ENCODE results near the gene SPDYE5. TPM values are rescaled to one million over a fixed set of nuclear protein-coding genes. Genes with fewer than 3 reads are reported as not detected.
A peak's percentile ranks its signal among the peaks of the same experiment; 100 is the strongest.
"Not testable (repeated sequence)": the region's sequence is repeated elsewhere in the genome, so short reads cannot be mapped to it uniquely, and the experiment has no call there.

Gene SPDYE5
- total and polyA plus RNA-seq, 2 donors (not counting 1 experiment from before 2014, with no cell fraction given): 0.27 TPM; not detected in 1

- ATAC-seq (ENCODE audit: low read depth): not testable (repeated sequence)
Measured at GRCh38 chr7:75527224-75527722, 35.2 kb downstream of the SPDYE5 start.

GRCh38 chr7:75531359-75531821, 39.3 kb downstream of the SPDYE5 start:
- Histone ChIP-seq H3K27ac (ENCODE audit: low read length in 2 of 2) (no peak overlapping the region), H4K20me1 (ENCODE audit: control insufficient read depth, insufficient read depth, low read length, poor library complexity, severe bottlenecking) (peaks cover 3% of the 10 kb centered on the region), H3K36me3 (replicated peaks in 1 of 2; ENCODE audit: control extremely low read depth in 1 of 2, control insufficient read depth in 1 of 2, extremely low read depth in 1 of 2, insufficient read depth in 2 of 2, low read length in 1 of 2) (no peaks in the 10 kb centered on the region), H3K9me3 (ENCODE audit: control extremely low read depth in 1 of 3, control insufficient read depth in 2 of 3, insufficient read depth in 1 of 3, low read length in 2 of 3) (no peaks in the 10 kb centered on the region), H3K9ac (ENCODE audit: low read length) (no peak overlapping the region), H3K27me3 (replicated peaks in 1 of 4; ENCODE audit: control extremely low read depth in 1 of 4, control insufficient read depth in 3 of 4, insufficient read depth in 4 of 4, low read length in 3 of 4) (no peaks in the 10 kb centered on the region), H3K4me2 (replicated peaks; ENCODE audit: low read depth, low read length, poor library complexity, severe bottlenecking) (no peak overlapping the region), H2AFZ (ENCODE audit: insufficient read depth, low read depth, low read length, poor library complexity, severe bottlenecking) (no peak overlapping the region), H3K4me1 (ENCODE audit: control insufficient read depth in 2 of 2, insufficient read depth in 2 of 2, low read length in 2 of 2) (peaks cover 12 to 14% of the 10 kb centered on the region in 2 donors), H3K79me2 (ENCODE audit: control insufficient read depth, insufficient read depth, low read length) (peaks cover 20% of the 10 kb centered on the region), H3K4me3 (ENCODE audit: control extremely low read depth in 1 of 5, extremely low read depth in 1 of 5, insufficient read depth in 1 of 5, low read depth in 2 of 5, low read length in 4 of 5) (no peak overlapping the region)
- TF ChIP-seq EZH2 (IDR thresholded peaks at IDR 0.05; ENCODE audit: borderline replicate concordance, insufficient read depth, low read depth, low read length, poor library complexity, severe bottlenecking): no peak
- TF ChIP-seq CTCF (IDR thresholded peaks at IDR 0.05): no peak
- DNase-seq (no peak), ATAC-seq (ENCODE audit: low read depth) (no peak)
- intact Hi-C loops (cut with micrococcal nuclease): no loop called here
- 100% methylated on average over 6 of the region's 6 CpGs for WGBS (ENCODE audit: insufficient coverage)
- H3K27ac Mint-ChIP-seq: no peak overlapping the region
- POLR2A ChIA-PET: interaction anchor here (0.8 kb wide), 1 partner anchor 53 kb away, joined by 3 read pairs; no protein-coding TSS in a partner anchor
- H3K4me3 Mint-ChIP-seq: no peak overlapping the region
- CTCF ChIA-PET: interaction anchor here (0.7 kb wide), 1 partner anchor 487 kb away, joined by 3 read pairs; no protein-coding TSS in a partner anchor
- H3K4me1 Mint-ChIP-seq: peaks cover 23% of the 10 kb centered on the region
- H3K9me3 Mint-ChIP-seq (ENCODE audit: insufficient read depth): no peaks in the 10 kb centered on the region
- H3K27me3 Mint-ChIP-seq: no peaks in the 10 kb centered on the region

More at GRCh38 chr7:75527224-75527722, 35.2 kb downstream of the SPDYE5 start:
- H3K9me3 ChIP-seq (ENCODE audit: control extremely low read depth in 1 of 3, control insufficient read depth in 2 of 3, insufficient read depth in 1 of 3, low read length in 2 of 3); H4K20me1 ChIP-seq (ENCODE audit: control insufficient read depth, insufficient read depth, low read length, poor library complexity, severe bottlenecking); H3K9me3 Mint-ChIP-seq (ENCODE audit: insufficient read depth); POLR2A ChIA-PET; H3K27me3 Mint-ChIP-seq; H3K27me3 ChIP-seq (replicated peaks in 1 of 4; ENCODE audit: control extremely low read depth in 1 of 4, control insufficient read depth in 3 of 4, insufficient read depth in 4 of 4, low read length in 3 of 4): not testable (repeated sequence)
- H3K79me2 ChIP-seq (ENCODE audit: control insufficient read depth, insufficient read depth, low read length): peaks cover 30% of the 10 kb centered on the region
- peak overlapping the region in 4 of 5 experiments; percentile 70 to 90 (median 86) for H3K4me3 ChIP-seq (ENCODE audit: control extremely low read depth in 1 of 5, extremely low read depth in 1 of 5, insufficient read depth in 1 of 5, low read depth in 2 of 5, low read length in 4 of 5)
- peak overlapping the region in 1 of 2 donors; percentile 82 for H3K27ac ChIP-seq (ENCODE audit: low read length in 2 of 2)
- under 1% methylated on average over 30 of the region's 37 CpGs for WGBS (ENCODE audit: insufficient coverage)
- peak overlapping the region; percentile 98 for H2AFZ ChIP-seq (ENCODE audit: insufficient read depth, low read depth, low read length, poor library complexity, severe bottlenecking)
- H3K4me3 Mint-ChIP-seq: peak overlapping the region; percentile 93
- H3K9ac ChIP-seq (ENCODE audit: low read length): peak overlapping the region; percentile 87
- peaks cover 12 to 16% of the 10 kb centered on the region in 2 donors for H3K4me1 ChIP-seq (ENCODE audit: control insufficient read depth in 2 of 2, insufficient read depth in 2 of 2, low read length in 2 of 2)
- peaks cover 30% of the 10 kb centered on the region for H3K4me1 Mint-ChIP-seq
- DNase-seq: peak; percentile 32
- peaks cover 3 to 14% of the 10 kb centered on the region in 2 experiments for H3K36me3 ChIP-seq (replicated peaks in 1 of 2; ENCODE audit: control extremely low read depth in 1 of 2, control insufficient read depth in 1 of 2, extremely low read depth in 1 of 2, insufficient read depth in 2 of 2, low read length in 1 of 2)
- peak overlapping the region; percentile 87 for H3K27ac Mint-ChIP-seq
- intact Hi-C loops (cut with micrococcal nuclease): loop anchor here (5.0 to 10.0 kb wide), 3 partner anchors 235 to 1842 kb away; partner anchors contain the start of genes BUD23, DNAJC30 and RCC1L
- CTCF ChIA-PET: interaction anchor here (1.3 kb wide), 1 partner anchor 235 kb away, joined by 3 read pairs; no protein-coding TSS in a partner anchor
- H3K4me2 ChIP-seq (replicated peaks; ENCODE audit: low read depth, low read length, poor library complexity, severe bottlenecking): peak overlapping the region; percentile 80
